G401.6 (cell line): ENCODE data around the gene THAP7.
"Not testable (repeated sequence)": the region's sequence is repeated elsewhere in the genome, so short reads cannot be mapped to it uniquely, and the experiment has no call there.

Source experiments
- FAIRE-seq: peaks from 2 replicates; lab custom pipeline; 2012; peaks lifted over from hg19 to GRCh38; lab: Jason Lieb, UNC

THAP7 gene

DNA sequence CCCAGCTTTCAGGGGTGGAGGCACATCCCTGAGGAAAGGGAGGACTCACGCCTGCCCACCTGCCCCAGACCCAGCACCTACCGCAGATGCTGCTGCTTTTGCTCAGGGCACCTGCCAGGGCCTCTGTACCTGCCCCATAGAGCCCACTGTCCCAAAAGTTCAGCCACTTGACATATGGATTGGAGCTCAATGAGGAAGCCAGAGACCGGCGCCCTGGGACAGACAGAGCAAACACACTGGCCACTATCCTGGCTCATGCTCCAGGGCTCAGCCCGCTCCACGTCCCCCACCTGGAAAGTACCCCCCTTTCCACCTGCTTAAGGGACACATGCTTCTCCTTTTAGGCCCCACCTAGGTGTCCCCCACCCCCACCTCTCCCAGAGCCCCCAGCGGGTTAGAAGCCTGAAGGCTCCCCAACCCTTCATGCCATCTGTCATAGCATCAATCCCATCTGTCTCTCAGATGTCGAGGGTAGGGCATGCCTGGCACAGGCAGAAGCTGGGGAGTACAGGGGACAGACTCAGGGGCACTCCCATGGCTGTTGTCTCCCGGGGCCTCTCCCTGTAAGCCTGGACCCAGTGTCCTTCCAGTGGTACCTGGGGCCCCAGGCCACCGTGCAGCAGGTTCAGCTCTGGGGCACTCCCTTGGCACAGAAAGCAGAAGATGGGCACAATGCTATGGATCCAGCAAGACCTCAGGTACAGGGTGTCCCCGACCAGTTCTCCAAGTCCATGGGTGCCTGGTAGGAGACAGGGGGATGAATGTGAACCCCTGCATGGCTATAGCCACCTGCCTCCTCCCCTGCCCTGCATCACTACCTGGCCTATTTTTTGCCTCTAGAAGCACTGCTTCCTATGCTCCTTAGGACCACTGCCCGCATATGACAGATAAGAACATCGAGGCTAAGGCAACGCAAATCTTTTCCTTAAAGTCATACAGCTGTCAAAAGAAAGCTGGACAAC lies 10.8 kb upstream of the THAP7 start:
- no peak for FAIRE-seq

- FAIRE-seq = no peak
Measured at GRCh38 chr22:21010426-21011113, 8.7 kb upstream of the THAP7 start.

- peak; percentile 15 for FAIRE-seq
Measured at GRCh38 chr22:21009638-21010425, 7.9 kb upstream of the THAP7 start.

- not testable (repeated sequence) for FAIRE-seq
Measured at GRCh38 chr22:21009208-21009607, 7.3 kb upstream of the THAP7 start.

GRCh38 chr22:21003782-21004181 lies 1.9 kb upstream of the THAP7 start:
- no peak for FAIRE-seq

- FAIRE-seq = no peak
Measured at GRCh38 chr22:21000987-21001600, 824 bp downstream of the THAP7 start.

DNA sequence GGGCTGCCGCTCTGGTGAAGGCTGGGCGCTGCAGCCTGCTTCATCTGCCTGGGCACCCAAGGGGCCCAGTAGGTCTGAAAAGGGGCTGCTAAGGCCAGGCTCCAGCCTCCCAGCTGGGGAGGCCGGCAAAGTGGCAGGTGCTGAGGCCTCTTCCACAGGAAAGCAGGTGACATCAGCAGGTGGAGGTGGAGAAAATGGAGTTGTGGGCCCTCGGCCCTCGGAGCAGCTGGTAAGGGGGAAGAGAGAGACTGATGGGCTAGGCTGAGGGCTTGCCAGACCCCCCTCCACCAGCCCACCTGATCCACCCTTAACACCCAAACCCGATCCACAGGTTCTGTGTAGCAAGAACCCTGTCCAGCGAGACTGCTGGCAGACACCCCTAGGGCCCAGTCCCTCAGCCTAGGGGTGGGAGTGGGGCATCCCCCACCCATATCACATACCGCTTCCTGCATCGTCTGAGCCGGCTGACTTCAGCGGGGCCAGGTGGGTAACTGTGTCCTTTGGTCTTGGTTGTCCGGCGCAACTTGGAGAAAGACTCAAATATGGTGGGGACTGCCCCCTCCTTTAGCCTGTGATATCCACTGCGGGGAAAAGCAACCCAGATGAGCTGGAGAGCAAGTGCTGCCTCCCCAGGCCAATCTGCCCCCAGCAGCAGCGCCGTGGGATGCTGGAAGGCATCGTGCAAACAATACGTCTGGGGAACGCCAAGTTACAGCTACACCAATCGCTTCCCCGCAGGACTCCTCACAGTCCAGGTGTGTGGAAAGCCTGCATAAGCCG lies 1.5 kb downstream of the THAP7 start:
- FAIRE-seq = no peak

- no peak for FAIRE-seq
Measured at GRCh38 chr22:20999350-21000206, 2.3 kb downstream of the THAP7 start.

DNA sequence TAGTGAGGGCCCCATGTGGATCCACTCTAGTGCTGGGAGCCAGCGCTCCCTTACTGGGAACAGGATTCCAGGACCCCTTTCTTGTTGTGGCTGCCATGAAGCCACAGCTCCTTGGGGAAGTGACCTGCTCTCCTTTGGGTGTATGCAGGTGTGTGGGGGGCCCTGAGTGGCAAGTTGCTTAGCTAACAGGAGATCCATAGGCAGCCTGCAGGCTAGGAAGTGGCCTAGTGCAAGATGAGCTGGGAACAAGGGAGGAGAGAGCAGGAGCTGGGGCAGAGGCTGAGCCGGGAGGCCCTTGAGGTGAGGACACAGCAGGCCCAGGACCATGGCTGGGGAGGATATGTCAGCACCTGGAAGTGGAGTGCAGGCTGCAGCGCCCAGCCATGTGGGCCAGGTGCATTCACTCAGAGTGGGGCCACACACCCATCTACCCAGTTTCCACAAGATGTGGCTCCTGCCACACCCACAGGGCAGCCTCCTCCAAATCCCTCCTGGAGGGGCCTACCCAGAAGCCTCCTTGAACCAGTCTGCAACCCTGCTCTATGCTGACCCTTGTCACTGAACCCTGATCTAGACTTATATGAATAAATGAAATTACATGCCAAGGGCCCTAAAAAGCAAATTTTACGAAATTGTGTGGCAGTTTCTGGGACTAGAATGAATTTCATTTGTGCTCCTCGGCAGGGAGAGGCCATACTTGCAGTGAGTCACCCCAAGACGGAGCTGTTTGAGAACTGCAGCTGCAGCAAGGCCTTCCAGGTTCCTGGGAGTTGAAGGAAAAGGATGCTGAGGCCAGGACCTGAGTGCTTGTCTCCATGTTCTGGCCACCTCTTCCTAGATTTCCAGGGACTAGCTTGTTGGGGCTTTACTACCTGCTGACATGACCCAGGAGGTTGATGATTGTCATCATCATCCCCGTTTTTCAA lies 3.2 kb downstream of the THAP7 start:
- no peak for FAIRE-seq

- FAIRE-seq = no peak
Measured at GRCh38 chr22:20997536-20998257, 4.2 kb downstream of the THAP7 start.

- no peak for FAIRE-seq
Measured at GRCh38 chr22:20996598-20997535, 5.1 kb downstream of the THAP7 start.

DNA sequence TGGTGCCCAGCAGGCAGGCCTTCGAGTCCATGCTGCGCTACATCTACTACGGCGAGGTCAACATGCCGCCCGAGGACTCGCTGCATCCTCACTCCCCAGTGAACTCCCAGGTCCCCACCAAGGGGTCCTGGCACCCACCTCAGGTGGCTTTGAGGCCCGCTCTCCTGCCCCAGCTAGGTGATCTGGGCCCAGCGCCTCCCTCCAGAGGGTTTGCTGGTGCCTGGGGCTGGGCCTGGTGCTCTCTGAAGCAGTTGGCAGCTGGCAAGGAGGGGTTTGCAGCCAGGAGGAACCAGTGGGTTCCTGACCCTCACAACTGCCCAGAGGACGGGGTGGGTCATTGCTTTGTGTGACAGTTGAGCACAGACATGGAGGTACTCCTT lies 5.9 kb downstream of the THAP7 start:
- FAIRE-seq = no peak

GRCh38 chr22:20995329-20996030 lies 6.4 kb downstream of the THAP7 start:
- no peak for FAIRE-seq

GRCh38 chr22:20994902-20995241 lies 7.0 kb downstream of the THAP7 start:
- no peak for FAIRE-seq

- FAIRE-seq = no peak
Measured at GRCh38 chr22:20994128-20994901, 7.6 kb downstream of the THAP7 start.
